ENCODE measurements around the gene SDSL. TPM values are rescaled to one million over a fixed set of nuclear protein-coding genes. Genes with fewer than 3 reads are reported as not detected.

Gene SDSL
- total and polyA plus RNA-seq, 2 of the 4 experiments (the other 2 are of a cell fraction) = 6.3 to 10.9 TPM

GRCh38 chr12:113396200-113396599 is 26.0 kb upstream of the SDSL start:
- Histone ChIP-seq H3K36me3 (ENCODE audit: control insufficient read depth, insufficient read depth, low read length) (no peaks in the 10 kb centered on the region), H2BK20ac (ENCODE audit: low read depth, low read length) (no peak overlapping the region), H3K79me1 (ENCODE audit: low read depth in 1 of 2, low read length in 2 of 2) (no peaks in the 10 kb centered on the region), H4K8ac (ENCODE audit: low read depth in 2 of 2, low read length in 2 of 2) (no peak overlapping the region), H3K27me3 (ENCODE audit: control insufficient read depth, insufficient read depth, low read length) (peaks cover 4% of the 10 kb centered on the region; the same call in 1 of the 2 replicates), H2BK120ac (ENCODE audit: low read depth, low read length) (no peak overlapping the region), H2AK9ac (replicated peaks; ENCODE audit: low read depth, low read length, poor library complexity) (no peak overlapping the region), H3K14ac (replicated peaks; ENCODE audit: low read depth, low read length) (no peak overlapping the region), H4K20me1 (ENCODE audit: insufficient read depth, low read length) (no peaks in the 10 kb centered on the region), H3K9ac (ENCODE audit: low read depth, low read length) (no peak overlapping the region), H3K27ac (ENCODE audit: insufficient read depth, low read length) (no peak overlapping the region), H3K4ac (ENCODE audit: low read depth, low read length) (no peak overlapping the region), H3K4me1 (ENCODE audit: control insufficient read depth, insufficient read depth, low read length) (no peaks in the 10 kb centered on the region), H2AFZ (replicated peaks; ENCODE audit: low read length, poor library complexity) (no peak overlapping the region), H4K5ac (ENCODE audit: low read depth, low read length) (no peak overlapping the region), H3K4me3 (ENCODE audit: insufficient read depth, low read depth, low read length) (no peak overlapping the region), H2AK5ac (ENCODE audit: low read depth, low read length) (no peak overlapping the region), H2BK15ac (ENCODE audit: low read depth, low read length) (no peak overlapping the region), H3K18ac (ENCODE audit: low read depth, low read length) (no peak overlapping the region), H3K9me3 (ENCODE audit: control insufficient read depth, insufficient read depth, low read length) (no peaks in the 10 kb centered on the region; the same call in 1 of the 2 replicates), H4K91ac (ENCODE audit: insufficient read depth, low read depth, low read length) (no peak overlapping the region), H3K4me2 (ENCODE audit: low read depth, low read length) (no peak overlapping the region), H3K9me1 (ENCODE audit: insufficient read depth, low read length) (no peaks in the 10 kb centered on the region; the same call in 1 of the 2 replicates), H3K56ac (ENCODE audit: extremely low read depth, insufficient read depth, low read length) (no peak overlapping the region), H2BK5ac (ENCODE audit: low read depth, low read length, poor library complexity, severe bottlenecking) (no peak overlapping the region), H3K23ac (ENCODE audit: low read depth, low read length) (no peak overlapping the region)
- dilution Hi-C loops (cut with HindIII; ENCODE audit: low sequenced_read_pairs, unreplicated experiment) = no loop called here
- ChIA-PET POLR2A (ENCODE audit: unreplicated experiment) (no interaction called here), CTCF (no interaction called here)
- intact Hi-C loops (cut with micrococcal nuclease) = no loop called here
- TF ChIP-seq FOS (IDR thresholded peaks at IDR 0.05; ENCODE audit: low read depth, low read length) (no peak), BHLHE40 (IDR thresholded peaks at IDR 0.05; ENCODE audit: low read depth, low read length) (no peak), MAFK (IDR thresholded peaks at IDR 0.05; ENCODE audit: low read depth, low read length) (no peak)
- in situ Hi-C loops (cut with MboI; ENCODE audit: low sequenced_read_pairs) = no loop called here
- no TSS peak for BruUV-seq (replicated peaks)
- no peak for ATAC-seq (ENCODE audit: low read depth)
- DNase-seq = no peak
